G401 (cell line): Measurements from ENCODE around the gene APMAP. TPM values are rescaled to one million over a fixed set of nuclear protein-coding genes. Genes with fewer than 3 reads are reported as not detected.
A peak's percentile ranks its signal among the peaks of the same experiment; 100 is the strongest.

Experiments
- DNase-seq: peaks from one replicate; pipeline ENCODE4 v3.0.0-alpha.2; 2015; ENCODE audit warnings: low spot score
- in situ Hi-C: cut with HindIII; loops from 2 replicates; pipeline ENCODE4 v1.10.0; 2016; ENCODE audit warnings: low sequenced_read_pairs, mixed read lengths
- total RNA-seq: library from RNA; depleted of rRNA; stranded (reverse); fragments of >200 nt; shearing (Covaris generic); gene quantifications from 2 replicates; pipeline ENCODE4 v1.2.3, GENCODE V29; 2014; rRNA removed

Gene APMAP
- total RNA-seq, result 94.6 and 98.6 TPM in 2 replicates

GRCh38 chr20:24992487-24993205 is at the start of gene APMAP:
APMAP (minus strand) TSS chr20:24992751; CDS start chr20:24992688, 63 bp downstream.
- in situ Hi-C loops, result no loop called here
- DNase-seq, result peak; percentile 96

- DNase-seq, result no peak
- in situ Hi-C loops, result no loop called here
Measured at GRCh38 chr20:25041813-25042530, 49.4 kb upstream of the APMAP start.

- in situ Hi-C loops, result no loop called here
- peak; percentile 72 for DNase-seq
Measured at GRCh38 chr20:25040438-25040831, 47.9 kb upstream of the APMAP start.

- in situ Hi-C loops, result no loop called here
- peak; percentile 90 for DNase-seq
Measured at GRCh38 chr20:25039697-25040437, 47.3 kb upstream of the APMAP start.

GRCh38 chr20:25038591-25039015 is 46.1 kb upstream of the APMAP start:
- DNase-seq, result peak; percentile 95
- in situ Hi-C loops, result no loop called here

GRCh38 chr20:25038103-25038410 is 45.5 kb upstream of the APMAP start:
- no peak for DNase-seq
- in situ Hi-C loops, result no loop called here

- in situ Hi-C loops, result no loop called here
- no peak for DNase-seq
Measured at GRCh38 chr20:25037288-25038102, 44.9 kb upstream of the APMAP start.

- no peak for DNase-seq
- in situ Hi-C loops, result no loop called here
Measured at GRCh38 chr20:25036331-25036936, 43.9 kb upstream of the APMAP start.

GRCh38 chr20:25035921-25036320 is 43.4 kb upstream of the APMAP start:
- in situ Hi-C loops, result no loop called here
- DNase-seq, result no peak

GRCh38 chr20:25033924-25034300 is 41.4 kb upstream of the APMAP start:
- in situ Hi-C loops, result no loop called here
- DNase-seq, result no peak

- peak; percentile 34 for DNase-seq
- in situ Hi-C loops, result no loop called here
Measured at GRCh38 chr20:25033265-25033923, 40.8 kb upstream of the APMAP start.

GRCh38 chr20:25032478-25033264 is 40.1 kb upstream of the APMAP start:
- peak; percentile 51 for DNase-seq
- in situ Hi-C loops, result no loop called here

GRCh38 chr20:25032065-25032477 is 39.5 kb upstream of the APMAP start:
- in situ Hi-C loops, result no loop called here
- no peak for DNase-seq

- DNase-seq, result no peak
- in situ Hi-C loops, result no loop called here
Measured at GRCh38 chr20:25031241-25031640, 38.7 kb upstream of the APMAP start.

GRCh38 chr20:25030649-25031207 is 38.2 kb upstream of the APMAP start:
- in situ Hi-C loops, result no loop called here

GRCh38 chr20:25030007-25030648 is 37.6 kb upstream of the APMAP start:
- no peak for DNase-seq
- in situ Hi-C loops, result no loop called here

More at GRCh38 chr20:25030649-25031207, 38.2 kb upstream of the APMAP start:
- DNase-seq, result no peak
